Measurements from ENCODE around the gene KRTAP12-1.

KRTAP12-1 gene

GRCh38 chr21:44654576-44655175, 27.3 kb downstream of the KRTAP12-1 start, which contains the start of gene KRTAP12-4:
Gene KRTAP12-4 (minus strand): TSS chr21:44654659. CDS start chr21:44654614, 45 bp downstream.
- TF ChIP-seq TAF1 (IDR thresholded peaks at IDR 0.05; ENCODE audit: borderline replicate concordance, insufficient read depth, low read length), result no peak
- no peak for TF ChIP-seq SIN3A (IDR thresholded peaks at IDR 0.05; ENCODE audit: borderline replicate concordance, insufficient read depth, low read length)
- TF ChIP-seq, protein P1, sequence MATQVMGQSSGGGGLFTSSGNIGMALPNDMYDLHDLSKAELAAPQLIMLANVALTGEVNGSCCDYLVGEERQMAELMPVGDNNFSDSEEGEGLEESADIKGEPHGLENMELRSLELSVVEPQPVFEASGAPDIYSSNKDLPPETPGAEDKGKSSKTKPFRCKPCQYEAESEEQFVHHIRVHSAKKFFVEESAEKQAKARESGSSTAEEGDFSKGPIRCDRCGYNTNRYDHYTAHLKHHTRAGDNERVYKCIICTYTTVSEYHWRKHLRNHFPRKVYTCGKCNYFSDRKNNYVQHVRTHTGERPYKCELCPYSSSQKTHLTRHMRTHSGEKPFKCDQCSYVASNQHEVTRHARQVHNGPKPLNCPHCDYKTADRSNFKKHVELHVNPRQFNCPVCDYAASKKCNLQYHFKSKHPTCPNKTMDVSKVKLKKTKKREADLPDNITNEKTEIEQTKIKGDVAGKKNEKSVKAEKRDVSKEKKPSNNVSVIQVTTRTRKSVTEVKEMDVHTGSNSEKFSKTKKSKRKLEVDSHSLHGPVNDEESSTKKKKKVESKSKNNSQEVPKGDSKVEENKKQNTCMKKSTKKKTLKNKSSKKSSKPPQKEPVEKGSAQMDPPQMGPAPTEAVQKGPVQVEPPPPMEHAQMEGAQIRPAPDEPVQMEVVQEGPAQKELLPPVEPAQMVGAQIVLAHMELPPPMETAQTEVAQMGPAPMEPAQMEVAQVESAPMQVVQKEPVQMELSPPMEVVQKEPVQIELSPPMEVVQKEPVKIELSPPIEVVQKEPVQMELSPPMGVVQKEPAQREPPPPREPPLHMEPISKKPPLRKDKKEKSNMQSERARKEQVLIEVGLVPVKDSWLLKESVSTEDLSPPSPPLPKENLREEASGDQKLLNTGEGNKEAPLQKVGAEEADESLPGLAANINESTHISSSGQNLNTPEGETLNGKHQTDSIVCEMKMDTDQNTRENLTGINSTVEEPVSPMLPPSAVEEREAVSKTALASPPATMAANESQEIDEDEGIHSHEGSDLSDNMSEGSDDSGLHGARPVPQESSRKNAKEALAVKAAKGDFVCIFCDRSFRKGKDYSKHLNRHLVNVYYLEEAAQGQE (IDR thresholded peaks at IDR 0.05; ENCODE audit: insufficient read depth in 1 of 2, low read depth in 2 of 2, low read length in 2 of 2), result no peak
- no peak for TF ChIP-seq FOXP2 (optimal IDR thresholded peaks at IDR 0.05; ENCODE audit: borderline replicate concordance, extremely low read depth, extremely low read length, insufficient read depth)
- TF ChIP-seq POLR2AphosphoS5 (IDR thresholded peaks at IDR 0.05; ENCODE audit: low read depth, low read length), result no peak

DNA sequence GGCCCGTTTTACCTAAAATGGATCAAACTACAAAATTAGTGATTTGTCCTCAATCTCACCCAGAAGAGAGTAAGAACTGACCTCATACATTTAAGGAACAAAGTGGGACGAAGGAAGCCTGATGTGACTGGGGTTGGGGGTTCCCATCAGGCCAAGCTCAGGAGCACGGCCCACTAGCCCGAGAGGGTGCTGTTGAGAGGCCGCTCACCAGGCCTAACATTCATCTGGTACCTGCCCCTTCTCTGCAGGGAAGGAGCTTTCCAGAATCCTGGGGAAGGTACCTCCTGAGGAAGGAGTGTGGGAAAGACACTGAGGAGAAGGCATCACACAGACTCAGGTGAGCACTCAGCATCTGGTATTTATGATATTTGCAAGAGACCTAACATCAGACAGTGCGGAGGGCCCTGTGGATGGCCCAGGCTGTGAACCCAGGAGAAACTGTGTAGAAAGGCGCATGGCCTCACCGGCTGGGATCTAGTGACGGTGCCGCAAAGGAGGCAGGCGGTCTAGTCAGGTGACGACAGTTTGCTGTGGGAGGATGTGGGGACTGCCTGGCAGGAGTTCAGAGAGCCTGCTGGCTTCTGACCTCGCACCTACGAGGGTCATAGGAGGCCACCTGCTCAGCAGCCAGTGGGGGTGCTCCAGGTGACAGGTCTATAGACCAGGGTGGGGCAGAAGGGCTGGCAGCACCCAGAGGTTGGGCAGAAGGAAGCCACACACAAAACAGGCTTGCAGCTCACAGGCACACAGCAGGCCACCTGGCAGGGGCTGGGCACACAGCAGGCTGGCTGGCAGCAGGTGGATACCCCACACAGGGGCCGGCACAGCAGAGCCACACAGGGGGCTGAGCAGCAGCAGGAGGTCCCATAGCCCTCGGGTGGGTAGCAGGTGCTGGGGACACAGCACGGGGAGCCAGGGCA, 28.0 kb downstream of the KRTAP12-1 start:
- TF ChIP-seq TAF1 (IDR thresholded peaks at IDR 0.05; ENCODE audit: borderline replicate concordance, insufficient read depth, low read length) (no peak), SIN3A (IDR thresholded peaks at IDR 0.05; ENCODE audit: borderline replicate concordance, insufficient read depth, low read length) (no peak), FOXP2 (optimal IDR thresholded peaks at IDR 0.05; ENCODE audit: borderline replicate concordance, extremely low read depth, extremely low read length, insufficient read depth) (no peak), POLR2AphosphoS5 (IDR thresholded peaks at IDR 0.05; ENCODE audit: low read depth, low read length) (no peak)
- TF ChIP-seq, protein P1 (IDR thresholded peaks at IDR 0.05; ENCODE audit: insufficient read depth in 1 of 2, low read depth in 2 of 2, low read length in 2 of 2), result no peak

GRCh38 chr21:44653123-44653522, 28.8 kb downstream of the KRTAP12-1 start:
- TF ChIP-seq SIN3A (IDR thresholded peaks at IDR 0.05; ENCODE audit: borderline replicate concordance, insufficient read depth, low read length) (no peak), FOXP2 (optimal IDR thresholded peaks at IDR 0.05; ENCODE audit: borderline replicate concordance, extremely low read depth, extremely low read length, insufficient read depth) (no peak), TAF1 (IDR thresholded peaks at IDR 0.05; ENCODE audit: borderline replicate concordance, insufficient read depth, low read length) (no peak), POLR2AphosphoS5 (IDR thresholded peaks at IDR 0.05; ENCODE audit: low read depth, low read length) (no peak)
- TF ChIP-seq, protein P1 (IDR thresholded peaks at IDR 0.05; ENCODE audit: insufficient read depth in 1 of 2, low read depth in 2 of 2, low read length in 2 of 2), result no peak

DNA sequence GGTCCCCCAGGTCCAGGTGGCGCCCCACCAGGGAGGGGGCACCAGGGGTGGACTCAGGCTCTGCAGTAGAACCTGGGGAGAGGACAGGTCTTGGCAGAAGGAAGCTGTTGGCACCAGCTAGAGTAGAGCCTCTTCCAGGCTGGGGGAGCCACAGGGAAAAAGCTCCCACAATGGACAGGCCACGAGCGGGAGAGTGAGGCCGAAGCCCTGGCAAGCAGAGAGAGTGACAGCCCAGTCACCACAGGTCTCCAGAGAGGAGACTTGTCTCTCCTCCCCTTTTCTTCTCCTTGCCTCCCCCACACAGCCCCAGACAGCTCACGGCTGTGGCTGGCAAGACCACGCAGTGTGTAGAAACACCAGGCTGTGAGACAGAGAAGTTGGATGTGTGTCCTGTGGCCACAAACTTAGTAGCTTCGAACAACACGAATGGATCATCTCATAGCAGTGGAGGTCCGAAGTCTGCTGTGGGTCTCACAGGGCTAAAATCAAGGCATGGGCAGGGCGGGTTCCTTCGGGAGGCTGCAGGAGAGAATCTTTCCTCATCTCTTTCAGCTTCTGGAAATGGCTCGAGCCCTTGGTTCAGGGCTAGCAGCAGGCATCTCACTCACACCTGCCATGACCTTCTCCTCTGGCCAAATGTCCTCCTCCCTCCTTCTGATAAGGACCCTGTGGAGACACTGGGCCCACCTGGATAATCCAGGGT, 30.8 kb downstream of the KRTAP12-1 start:
- TF ChIP-seq POLR2AphosphoS5 (IDR thresholded peaks at IDR 0.05; ENCODE audit: low read depth, low read length) (no peak), FOXP2 (optimal IDR thresholded peaks at IDR 0.05; ENCODE audit: borderline replicate concordance, extremely low read depth, extremely low read length, insufficient read depth) (no peak), SIN3A (IDR thresholded peaks at IDR 0.05; ENCODE audit: borderline replicate concordance, insufficient read depth, low read length) (no peak), TAF1 (IDR thresholded peaks at IDR 0.05; ENCODE audit: borderline replicate concordance, insufficient read depth, low read length) (no peak)
- TF ChIP-seq, protein P1 (IDR thresholded peaks at IDR 0.05; ENCODE audit: insufficient read depth in 1 of 2, low read depth in 2 of 2, low read length in 2 of 2), result no peak

Measured in PFSK-1 (cell line).